Measurements from ENCODE around the gene TMEM185B.

TMEM185B gene

DNA sequence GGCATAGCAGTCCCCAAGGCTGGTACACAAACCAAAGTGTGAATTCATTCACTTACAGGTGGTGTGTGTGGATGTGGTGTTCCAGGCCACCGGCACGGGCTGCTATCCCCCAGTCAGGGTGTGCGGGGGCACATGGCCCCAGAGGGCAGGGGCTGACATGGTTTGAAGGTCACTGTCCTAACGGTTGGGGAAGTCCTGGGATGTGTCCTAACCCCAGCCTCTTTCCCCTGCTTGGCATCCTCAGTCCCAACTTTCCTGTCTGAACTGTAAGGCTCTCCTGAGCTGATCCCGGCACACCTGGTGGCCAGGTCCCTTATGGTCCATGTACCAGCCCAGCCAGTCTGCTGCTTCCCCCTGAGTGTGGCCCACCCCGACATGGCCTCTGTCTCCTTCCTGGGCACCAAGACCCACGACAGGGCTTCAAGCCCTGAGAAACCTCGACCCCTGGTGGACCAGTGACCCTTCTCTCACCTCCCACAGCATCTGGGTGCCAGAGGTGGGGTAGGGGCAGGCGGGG is 2.4 kb upstream of the TMEM185B start:
- Histone ChIP-seq H3K27ac (ENCODE audit: low read depth, low read length) (no peak overlapping the region), H3F3A (ENCODE audit: control insufficient read depth, insufficient read depth) (peaks cover 3% of the 10 kb centered on the region; the same call in 1 of the 2 replicates), H3K4me3 (ENCODE audit: low read length) (no peak overlapping the region), H3K79me2 (ENCODE audit: control insufficient read depth, low read length) (peaks cover 23% of the 10 kb centered on the region), H3K27me3 (ENCODE audit: control insufficient read depth, low read length) (no peaks in the 10 kb centered on the region), H3K9me2 (replicated peaks; ENCODE audit: control insufficient read depth, low read length) (no peaks in the 10 kb centered on the region), H3K4me1 (ENCODE audit: control insufficient read depth, low read length) (peaks cover 62% of the 10 kb centered on the region), H3K36me3 (ENCODE audit: control insufficient read depth, low read length) (peaks cover 12% of the 10 kb centered on the region; the same call in 1 of the 2 replicates), H3K4me2 (ENCODE audit: low read length) (no peak overlapping the region), H3K9me3 (ENCODE audit: control insufficient read depth, insufficient read depth, low read length) (peaks cover 3% of the 10 kb centered on the region; the same call in 1 of the 2 replicates), H4K20me1 (ENCODE audit: control insufficient read depth, insufficient read depth, low read depth, low read length) (no peaks in the 10 kb centered on the region)
- TF ChIP-seq EZH2phosphoT487 (IDR thresholded peaks at IDR 0.05; ENCODE audit: borderline replicate concordance, low read length) (no peak), CTCF (IDR thresholded peaks at IDR 0.05; ENCODE audit: low read depth, low read length, poor library complexity, severe bottlenecking) (no peak)

DNA sequence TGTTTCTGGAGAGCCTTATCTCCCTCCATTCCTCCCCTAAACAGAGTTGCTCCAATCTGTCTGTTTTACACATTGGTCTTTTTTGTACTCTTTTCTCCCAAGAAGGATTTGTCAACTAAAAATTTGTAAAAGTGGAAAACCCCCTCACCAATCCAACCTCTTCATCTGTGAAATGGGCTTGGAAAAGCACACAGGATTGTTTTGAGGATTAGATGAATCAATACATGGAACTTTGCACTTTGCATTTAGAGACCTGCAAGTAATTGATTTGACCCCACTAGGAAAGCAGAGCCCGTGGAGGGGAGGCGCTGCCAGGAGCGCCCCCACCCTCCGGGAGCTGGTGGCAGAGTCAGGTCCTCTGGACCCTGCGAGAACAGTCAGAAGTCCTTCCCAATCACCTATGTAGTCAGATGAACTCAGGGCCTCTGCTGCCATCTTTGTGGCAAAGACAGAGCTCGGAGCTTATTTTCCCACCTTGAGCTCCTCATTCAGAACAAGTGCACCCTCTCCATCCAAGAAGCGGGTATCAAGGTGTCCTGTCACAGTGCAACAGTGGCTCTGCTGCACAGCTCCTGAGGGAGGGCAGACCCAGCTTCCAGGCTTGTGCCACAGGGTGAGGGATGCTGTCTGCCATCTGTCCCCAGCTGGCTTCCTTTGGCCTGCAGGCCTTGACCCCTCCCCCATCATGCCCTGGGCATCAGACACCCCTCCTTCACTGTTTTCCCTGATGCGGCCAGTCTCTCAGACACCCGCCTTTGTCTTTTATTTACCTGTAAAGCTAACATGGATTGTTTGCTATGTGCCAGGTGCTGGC is 1.7 kb upstream of the TMEM185B start:
- Histone ChIP-seq H3K9me3 (ENCODE audit: control insufficient read depth, insufficient read depth, low read length) (peaks cover 3% of the 10 kb centered on the region; the same call in 1 of the 2 replicates), H3K4me3 (ENCODE audit: low read length) (no peak overlapping the region), H3K36me3 (ENCODE audit: control insufficient read depth, low read length) (peaks cover 12% of the 10 kb centered on the region; the same call in 1 of the 2 replicates), H4K20me1 (ENCODE audit: control insufficient read depth, insufficient read depth, low read depth, low read length) (no peaks in the 10 kb centered on the region), H3K4me2 (ENCODE audit: low read length) (peak overlapping the region; percentile 94; the same call in 1 of the 2 replicates), H3K27me3 (ENCODE audit: control insufficient read depth, low read length) (no peaks in the 10 kb centered on the region), H3F3A (ENCODE audit: control insufficient read depth, insufficient read depth) (peaks cover 3% of the 10 kb centered on the region; the same call in 1 of the 2 replicates), H3K4me1 (ENCODE audit: control insufficient read depth, low read length) (peaks cover 58% of the 10 kb centered on the region), H3K27ac (ENCODE audit: low read depth, low read length) (no peak overlapping the region), H3K9me2 (replicated peaks; ENCODE audit: control insufficient read depth, low read length) (no peaks in the 10 kb centered on the region), H3K79me2 (ENCODE audit: control insufficient read depth, low read length) (peaks cover 25% of the 10 kb centered on the region)
- TF ChIP-seq CTCF (IDR thresholded peaks at IDR 0.05; ENCODE audit: low read depth, low read length, poor library complexity, severe bottlenecking) = no peak
- TF ChIP-seq EZH2phosphoT487 (IDR thresholded peaks at IDR 0.05; ENCODE audit: borderline replicate concordance, low read length) = no peak

DNA sequence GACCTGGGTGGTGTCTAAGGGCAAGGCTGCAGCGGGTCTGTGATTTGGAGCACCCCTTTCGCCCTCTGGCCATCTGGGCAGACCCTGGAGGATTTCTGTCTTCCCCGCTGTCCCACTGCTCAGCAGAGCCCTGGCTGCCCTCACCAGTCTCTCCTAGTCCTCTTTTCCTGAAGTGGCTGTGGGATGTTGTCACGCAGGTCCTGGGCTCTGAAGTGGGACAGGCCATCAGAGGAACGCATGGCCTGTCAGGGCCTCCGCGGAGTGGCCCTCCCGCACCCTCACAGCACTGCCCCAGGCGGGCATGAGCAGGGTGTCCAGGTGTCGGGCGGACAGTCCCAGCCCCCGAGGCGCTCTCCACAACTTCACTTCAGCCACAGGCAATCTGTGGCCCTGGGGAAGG is 1.1 kb upstream of the TMEM185B start:
- H3K27ac ChIP-seq (ENCODE audit: low read depth, low read length) = no peak overlapping the region
- peaks cover 28% of the 10 kb centered on the region for H3K79me2 ChIP-seq (ENCODE audit: control insufficient read depth, low read length)
- no peaks in the 10 kb centered on the region for H4K20me1 ChIP-seq (ENCODE audit: control insufficient read depth, insufficient read depth, low read depth, low read length)
- H3K4me2 ChIP-seq (ENCODE audit: low read length) = peak overlapping the region; percentile 94
- peak overlapping the region; percentile 74 for H3K4me3 ChIP-seq (ENCODE audit: low read length)
- peaks cover 3% of the 10 kb centered on the region; the same call in 1 of the 2 replicates for H3F3A ChIP-seq (ENCODE audit: control insufficient read depth, insufficient read depth)
- H3K36me3 ChIP-seq (ENCODE audit: control insufficient read depth, low read length) = peaks cover 12% of the 10 kb centered on the region
- peaks cover 3% of the 10 kb centered on the region; the same call in 1 of the 2 replicates for H3K9me3 ChIP-seq (ENCODE audit: control insufficient read depth, insufficient read depth, low read length)
- no peaks in the 10 kb centered on the region for H3K9me2 ChIP-seq (replicated peaks; ENCODE audit: control insufficient read depth, low read length)
- peaks cover 54% of the 10 kb centered on the region for H3K4me1 ChIP-seq (ENCODE audit: control insufficient read depth, low read length)
- no peaks in the 10 kb centered on the region for H3K27me3 ChIP-seq (ENCODE audit: control insufficient read depth, low read length)
- no peak for TF ChIP-seq EZH2phosphoT487 (IDR thresholded peaks at IDR 0.05; ENCODE audit: borderline replicate concordance, low read length)

All from DOHH2 (cell line).